Neural cell (in vitro differentiated cells): ENCODE measurements around the gene HERC2. TPM values are rescaled to one million over a fixed set of nuclear protein-coding genes. Genes with fewer than 3 reads are reported as not detected.

Source experiments
- H2AFZ ChIP-seq: fragments of 200-600, 300-800 bp; sonication (generic), shearing (Covaris generic); 2 replicates; pipeline ENCODE4 v1.6.0; 2014; ENCODE audit warnings: low read depth, mild to moderate bottlenecking, antibody characterized with exemption, low read length, moderate library complexity
- H3F3A ChIP-seq: fragments of 200-600 bp; shearing (Covaris generic); 2 replicates; pipeline ENCODE4 v1.6.1; 2016; ENCODE audit warnings: mild to moderate bottlenecking, moderate library complexity, mixed read lengths, antibody characterized with exemption, low read length; ENCODE audit not compliant: insufficient read depth, poor library complexity, severe bottlenecking
- H3K27ac ChIP-seq: fragments of 200-600, 300-800 bp; sonication (generic), shearing (Covaris generic); 2 replicates; pipeline ENCODE4 v1.5.1; 2014; ENCODE audit warnings: mild to moderate bottlenecking, low read length, moderate library complexity
- H3K27me3 ChIP-seq: fragments of 300-800, 200-600 bp; sonication (generic), shearing (Covaris generic); 2 replicates; pipeline ENCODE4 v1.6.0; 2014; ENCODE audit warnings: mild to moderate bottlenecking, low read depth, low read length, moderate library complexity; ENCODE audit not compliant: insufficient read depth
- H3K36me3 ChIP-seq: fragments of 300-800, 200-600 bp; sonication (generic), shearing (Covaris generic); 2 replicates; pipeline ENCODE4 v1.5.1; 2014; ENCODE audit warnings: mild to moderate bottlenecking, antibody characterized with exemption, low read length, moderate library complexity; ENCODE audit not compliant: insufficient read depth
- H3K4me2 ChIP-seq: fragments of 300-800, 200-600 bp; sonication (generic), shearing (Covaris generic); 2 replicates; pipeline ENCODE4 v1.6.0; 2014; ENCODE audit warnings: mild to moderate bottlenecking, low read length
- H3K4me3 ChIP-seq: fragments of 300-800, 200-600 bp; sonication (generic), shearing (Covaris generic); 2 replicates; pipeline ENCODE4 v1.5.1; 2014; ENCODE audit warnings: mild to moderate bottlenecking, low read length, moderate library complexity
- H3K79me2 ChIP-seq: fragments of 200-600 bp; shearing (Covaris generic); replicated peaks from 2 replicates; pipeline ENCODE4 v1.6.0; 2014; ENCODE audit warnings: mild to moderate bottlenecking, low read length, moderate library complexity; ENCODE audit not compliant: insufficient read depth
- H3K9ac ChIP-seq: fragments of 300-800, 200-600 bp; sonication (generic), shearing (Covaris generic); 2 replicates; pipeline ENCODE4 v1.6.1; 2016; ENCODE audit warnings: mild to moderate bottlenecking, low read length, mixed read lengths
- H3K9me2 ChIP-seq: fragments of 200-600 bp; shearing (Covaris generic); 2 replicates; pipeline ENCODE4 v1.6.1; 2016; ENCODE audit warnings: mild to moderate bottlenecking, low read length, mixed read lengths; ENCODE audit not compliant: insufficient read depth
- H3K9me3 ChIP-seq: fragments of 200-600, 300-800 bp; sonication (generic), shearing (Covaris generic); 2 replicates; pipeline ENCODE4 v1.6.1; 2016; ENCODE audit warnings: mild to moderate bottlenecking, mixed run types, low read length, moderate library complexity, mixed read lengths
- H4K20me1 ChIP-seq: fragments of 200-600 bp; shearing (Covaris generic); 2 replicates; pipeline ENCODE4 v1.6.1; 2016; ENCODE audit warnings: mild to moderate bottlenecking, mixed run types; ENCODE audit not compliant: insufficient read depth
- CTCF ChIP-seq: fragments of 450-650 bp; IDR thresholded peaks from 2 replicates; pipeline ENCODE4 v1.5.1; 2014; ENCODE audit warnings: antibody characterized with exemption, mild to moderate bottlenecking, moderate library complexity; ENCODE audit not compliant: poor library complexity, severe bottlenecking
- EP300 ChIP-seq: fragments of 450-650 bp; conservative IDR thresholded peaks from 2 replicates; pipeline ENCODE4 v1.6.1; 2014; ENCODE audit warnings: antibody characterized with exemption, mild to moderate bottlenecking, moderate library complexity; ENCODE audit not compliant: poor library complexity, severe bottlenecking
- EZH2 ChIP-seq: fragments of 200-600, 300-800 bp; shearing (Covaris generic), sonication (generic); IDR thresholded peaks from 2 replicates; pipeline ENCODE4 v1.6.1; 2014; ENCODE audit warnings: antibody characterized with exemption, low read length, borderline replicate concordance, mild to moderate bottlenecking; ENCODE audit not compliant: insufficient read depth, poor library complexity, severe bottlenecking
- MXI1 ChIP-seq: fragments of 450-650 bp; conservative IDR thresholded peaks from 2 replicates; pipeline ENCODE4 v1.6.1; 2014; ENCODE audit warnings: antibody characterized with exemption, mild to moderate bottlenecking; ENCODE audit not compliant: poor library complexity, severe bottlenecking
- POLR2AphosphoS5 ChIP-seq: IDR thresholded peaks from 2 replicates; pipeline ENCODE4 v1.6.1; 2012
- RAD21 ChIP-seq: fragments of 450-650 bp; conservative IDR thresholded peaks from 2 replicates; pipeline ENCODE4 v1.6.1; 2014; ENCODE audit warnings: antibody characterized with exemption, mild to moderate bottlenecking, moderate library complexity
- REST ChIP-seq: IDR thresholded peaks from 2 replicates; pipeline ENCODE4 v1.6.1; 2012; ENCODE audit warnings: borderline replicate concordance
- SMC3 ChIP-seq: fragments of 450-650 bp; conservative IDR thresholded peaks from 2 replicates; pipeline ENCODE4 v1.6.1; 2014; ENCODE audit warnings: antibody characterized with exemption, mild to moderate bottlenecking, moderate library complexity; ENCODE audit not compliant: poor library complexity
- TAF1 ChIP-seq: IDR thresholded peaks from 2 replicates; pipeline ENCODE4 v1.6.1; 2012; ENCODE audit warnings: low read depth
- polyA plus RNA-seq: library from polyadenylated mRNA; depleted of rRNA; stranded (reverse); fragments of >200 nt; gene quantifications from 2 replicates; pipeline ENCODE4 v1.2.3, GENCODE V29; 2014

HERC2 gene
- polyA plus RNA-seq, 1 donor from 2014 or later, result 47.3 TPM

GRCh38 chr15:28103831-28104230 is 218.1 kb downstream of the HERC2 start:
- Histone ChIP-seq H3F3A (no peaks in the 10 kb centered on the region), H3K4me2 (no peak overlapping the region), H3K9me3 (no peaks in the 10 kb centered on the region), H3K9ac (no peak overlapping the region), H4K20me1 (no peaks in the 10 kb centered on the region), H2AFZ (no peak overlapping the region), H3K9me2 (no peaks in the 10 kb centered on the region), H3K36me3 (no peaks in the 10 kb centered on the region), H3K79me2 (no peaks in the 10 kb centered on the region), H3K4me3 (no peak overlapping the region), H3K27me3 (peaks cover 44% of the 10 kb centered on the region), H3K27ac (no peak overlapping the region)
- TF ChIP-seq EP300 (no peak), SMC3 (no peak), RAD21 (no peak), TAF1 (no peak), MXI1 (no peak), CTCF (no peak), POLR2AphosphoS5 (no peak), REST (no peak), EZH2 (no peak)

- H4K20me1 ChIP-seq, result no peaks in the 10 kb centered on the region
- H3K27ac ChIP-seq, result no peak overlapping the region
- H3K4me2 ChIP-seq, result no peak overlapping the region
- H3K79me2 ChIP-seq, result no peaks in the 10 kb centered on the region
- no peaks in the 10 kb centered on the region for H3F3A ChIP-seq
- H3K9ac ChIP-seq, result no peak overlapping the region
- H3K9me2 ChIP-seq, result no peaks in the 10 kb centered on the region
- TF ChIP-seq MXI1 (no peak), EP300 (no peak), SMC3 (no peak), TAF1 (no peak), POLR2AphosphoS5 (no peak), REST (no peak), EZH2 (no peak), CTCF (no peak), RAD21 (no peak)
- no peak overlapping the region for H2AFZ ChIP-seq
- no peaks in the 10 kb centered on the region for H3K36me3 ChIP-seq
- H3K27me3 ChIP-seq, result peaks cover 54% of the 10 kb centered on the region
- H3K4me3 ChIP-seq, result no peak overlapping the region
- H3K9me3 ChIP-seq, result no peaks in the 10 kb centered on the region
These were observed 220.0 kb downstream of the HERC2 start for GRCh38 chr15:28101983-28102441.
